NCI-H2107 (cell line): ENCODE data around the gene RBM22.
"Not testable (repeated sequence)": the region's sequence is repeated elsewhere in the genome, so short reads cannot be mapped to it uniquely, and the experiment has no call there.

ENCODE experiments used
- DNase-seq: peaks from one replicate; lab custom pipeline; 2025; lab: John Stamatoyannopoulos, UW

The RBM22 gene

GRCh38 chr5:150700594-150701377, at the start of gene RBM22:
TSS of gene RBM22 (minus strand) at chr5:150701062. CDS start at chr5:150700985, 77 bp downstream.
- peak; percentile 52 for DNase-seq

- DNase-seq: no peak
Observed at GRCh38 chr5:150750469-150750868, 49.6 kb upstream of the RBM22 start.

GRCh38 chr5:150743142-150743488, 42.3 kb upstream of the RBM22 start:
- not testable (repeated sequence) for DNase-seq

GRCh38 chr5:150742455-150743141, 41.7 kb upstream of the RBM22 start:
- DNase-seq: not testable (repeated sequence)

GRCh38 chr5:150740992-150741391, 40.1 kb upstream of the RBM22 start:
- DNase-seq: no peak

- DNase-seq: no peak
Observed at GRCh38 chr5:150738862-150739261, 38.0 kb upstream of the RBM22 start.

- DNase-seq: no peak
Observed at GRCh38 chr5:150734579-150735384, 33.9 kb upstream of the RBM22 start.

- no peak for DNase-seq
Observed at GRCh38 chr5:150731669-150732242, 30.9 kb upstream of the RBM22 start.

- no peak for DNase-seq
Observed at GRCh38 chr5:150729859-150730258, 29.0 kb upstream of the RBM22 start.

- DNase-seq: no peak
Observed at GRCh38 chr5:150723845-150724244, 23.0 kb upstream of the RBM22 start.

GRCh38 chr5:150710165-150710564, 9.3 kb upstream of the RBM22 start:
- no peak for DNase-seq

- DNase-seq: no peak
Observed at GRCh38 chr5:150706776-150707390, 6.0 kb upstream of the RBM22 start.

- DNase-seq: no peak
Observed at GRCh38 chr5:150703762-150704161, 2.9 kb upstream of the RBM22 start.

GRCh38 chr5:150700246-150700593, 642 bp downstream of the RBM22 start:
- DNase-seq: no peak

GRCh38 chr5:150694612-150695011, 6.2 kb downstream of the RBM22 start:
- DNase-seq: no peak

GRCh38 chr5:150692276-150692675, 8.6 kb downstream of the RBM22 start:
- peak; percentile 5 for DNase-seq

- DNase-seq: no peak
Observed at GRCh38 chr5:150690760-150691159, 10.1 kb downstream of the RBM22 start.

GRCh38 chr5:150689120-150689519, 11.7 kb downstream of the RBM22 start:
- DNase-seq: no peak

- no peak for DNase-seq
Observed at GRCh38 chr5:150676578-150676977, 24.3 kb downstream of the RBM22 start.

- DNase-seq: no peak
Observed at GRCh38 chr5:150675069-150675468, 25.8 kb downstream of the RBM22 start.

GRCh38 chr5:150674341-150674821, 26.5 kb downstream of the RBM22 start:
- no peak for DNase-seq

GRCh38 chr5:150672884-150673275, 28.0 kb downstream of the RBM22 start:
- no peak for DNase-seq
